Stimulated activated CD4-positive, alpha-beta T cell treated with anti-CD3 and anti-CD28 coated beads, Interleukin-15, amount 100 ng/mL, for 24 hours (primary cell): Measurements from ENCODE around the gene ACSL6.

Source experiments
- DNase-seq: peaks from one replicate; pipeline ENCODE4 v3.0.0-alpha.2; 2020

The ACSL6 gene

DNA sequence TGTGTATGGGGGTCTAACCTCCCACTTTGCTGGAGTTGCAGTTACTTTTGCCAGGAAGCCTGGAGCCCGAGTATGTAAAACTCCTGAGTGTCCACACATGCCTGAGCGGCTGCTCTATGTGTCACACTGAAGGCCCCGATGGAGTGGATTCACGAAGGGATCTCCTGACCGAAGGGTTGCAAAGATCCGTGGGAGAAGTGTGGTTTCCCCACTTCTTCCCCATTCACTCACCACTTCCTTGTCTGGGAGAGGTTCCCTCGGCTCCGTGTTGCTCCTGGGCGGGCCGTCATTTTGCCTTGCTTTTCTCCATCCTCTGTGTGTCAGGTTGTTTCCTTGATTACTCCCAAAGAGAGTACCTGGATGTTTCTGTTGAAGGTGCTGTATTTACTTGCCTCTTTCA, 32.7 kb upstream of the ACSL6 start:
- no peak for DNase-seq

DNA sequence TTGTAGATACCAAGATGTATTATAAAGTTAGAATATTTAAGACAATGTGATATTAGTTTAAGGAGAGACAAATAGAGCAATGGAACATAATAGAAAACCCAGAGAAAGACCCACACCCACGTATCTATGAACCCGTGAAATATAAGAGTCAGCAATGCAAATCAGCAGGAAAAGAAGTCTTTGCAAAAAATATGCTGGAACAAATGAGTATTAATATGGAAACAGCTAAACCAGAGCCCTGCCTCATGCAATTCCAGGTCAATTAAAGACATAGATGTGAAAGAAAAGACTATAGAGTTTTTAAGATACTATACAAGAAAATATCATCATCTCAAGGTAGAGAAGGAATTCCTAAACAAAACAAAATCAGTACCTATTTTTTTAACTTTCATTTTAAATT, 25.9 kb upstream of the ACSL6 start:
- DNase-seq: no peak

DNA sequence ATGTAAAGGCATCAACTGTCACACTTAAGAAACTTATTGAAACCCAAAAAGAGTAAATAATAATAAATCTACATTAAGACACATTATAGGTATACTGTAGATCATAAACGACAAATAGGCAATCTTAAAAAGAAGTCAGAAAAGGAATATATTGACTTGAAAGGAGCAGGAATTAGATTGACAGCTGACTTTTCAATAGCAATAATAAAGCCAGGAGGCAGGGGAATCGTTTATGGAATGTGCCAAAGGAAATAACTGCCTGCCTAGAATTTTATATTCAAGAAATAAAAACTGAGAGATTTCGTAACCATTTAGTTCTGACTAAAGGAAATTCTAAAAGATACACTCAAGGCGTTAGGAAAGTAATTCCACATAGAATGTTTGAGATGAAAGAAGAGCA, 21.7 kb upstream of the ACSL6 start:
- no peak for DNase-seq

DNA sequence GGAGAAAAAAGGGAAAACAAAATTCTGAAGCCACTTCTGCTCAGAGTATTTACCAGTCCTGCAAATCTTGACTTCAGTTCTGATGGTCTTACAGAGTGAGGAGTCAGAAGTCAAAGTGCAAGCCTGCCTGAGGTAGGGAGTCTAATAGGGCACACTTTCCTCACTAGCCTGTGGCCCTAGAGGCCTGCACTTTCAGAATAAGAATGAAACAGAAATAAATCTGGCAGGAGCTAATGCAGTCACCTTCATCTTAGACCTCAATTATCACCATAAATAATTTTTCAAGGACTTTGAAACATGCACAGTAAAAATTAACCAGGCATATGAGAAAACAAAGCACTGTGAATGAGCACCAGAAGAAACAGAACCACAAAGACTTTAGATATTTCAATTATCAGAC, 20.7 kb upstream of the ACSL6 start:
- DNase-seq: no peak

DNA sequence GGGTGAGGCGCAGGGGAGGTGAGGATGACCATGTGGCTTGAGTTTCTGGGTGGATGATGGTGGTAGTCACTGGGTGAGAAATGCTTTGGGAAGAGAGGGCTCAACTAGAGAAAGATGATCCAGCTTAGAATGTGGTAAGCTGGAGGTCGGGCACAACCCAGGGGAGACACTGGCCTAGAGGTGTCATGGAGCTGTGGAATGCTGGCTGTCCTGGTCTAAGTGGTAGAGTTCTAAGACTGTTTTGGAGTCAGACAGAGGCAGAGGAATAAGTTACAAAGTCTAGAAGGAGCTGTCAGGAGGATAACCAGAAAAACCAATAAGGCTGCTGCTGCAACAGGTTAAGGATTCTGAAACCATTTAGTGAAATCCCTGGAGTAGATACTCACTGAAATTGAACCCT, 19.2 kb upstream of the ACSL6 start:
- DNase-seq: no peak

DNA sequence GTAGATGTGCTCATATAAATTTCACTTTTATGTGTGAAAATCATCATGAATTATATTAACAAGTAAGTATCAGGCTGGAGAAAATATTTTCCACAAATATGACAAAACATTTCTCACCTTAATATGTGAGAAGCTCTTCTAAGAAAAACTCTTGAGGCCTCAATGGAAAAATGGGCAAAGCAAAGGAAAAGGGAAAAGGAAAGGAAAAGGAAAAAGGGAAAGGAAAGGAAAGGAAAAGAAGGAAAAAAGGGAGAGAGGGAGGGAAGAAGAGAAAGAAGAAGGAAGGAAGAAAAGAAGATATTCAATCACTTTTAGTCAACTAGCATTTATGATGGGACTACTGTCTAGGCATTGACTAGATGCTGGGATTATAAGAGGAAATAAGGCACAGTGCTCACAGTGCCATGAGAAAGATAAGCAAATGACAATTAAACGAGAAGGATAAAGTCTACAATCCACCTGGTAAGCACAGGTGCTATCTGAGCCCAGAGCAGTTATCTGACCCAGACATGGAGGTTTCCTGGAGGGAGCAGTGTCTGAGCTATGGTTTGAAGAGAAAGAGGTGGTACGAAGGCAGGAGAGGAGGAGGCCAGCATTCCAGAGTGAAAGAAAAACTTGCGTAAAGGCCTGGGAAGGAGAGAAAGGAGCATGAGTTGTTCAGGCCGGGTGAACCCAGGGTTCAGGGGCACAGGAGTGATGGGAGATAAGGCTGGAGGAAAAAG, 18.3 kb upstream of the ACSL6 start:
- no peak for DNase-seq

DNA sequence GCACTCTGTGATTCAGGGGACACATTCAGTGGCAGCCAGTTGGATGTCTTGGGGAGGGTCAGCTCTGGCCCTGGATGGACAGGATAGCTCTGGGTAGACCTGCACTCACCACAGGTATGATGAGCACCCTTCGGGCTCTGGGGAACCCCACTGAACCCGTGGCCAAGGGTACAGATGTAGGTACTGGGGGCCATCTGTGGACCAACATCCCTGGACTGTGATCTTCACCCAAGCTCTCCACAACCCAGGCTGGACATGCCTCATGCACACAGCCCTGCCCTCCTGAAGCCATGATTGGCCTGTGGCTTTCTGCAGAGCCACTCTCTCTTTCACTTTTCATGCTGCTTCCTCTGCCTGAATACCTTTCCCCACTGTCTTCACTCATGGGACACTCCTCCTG, 15.6 kb upstream of the ACSL6 start:
- DNase-seq: no peak

DNA sequence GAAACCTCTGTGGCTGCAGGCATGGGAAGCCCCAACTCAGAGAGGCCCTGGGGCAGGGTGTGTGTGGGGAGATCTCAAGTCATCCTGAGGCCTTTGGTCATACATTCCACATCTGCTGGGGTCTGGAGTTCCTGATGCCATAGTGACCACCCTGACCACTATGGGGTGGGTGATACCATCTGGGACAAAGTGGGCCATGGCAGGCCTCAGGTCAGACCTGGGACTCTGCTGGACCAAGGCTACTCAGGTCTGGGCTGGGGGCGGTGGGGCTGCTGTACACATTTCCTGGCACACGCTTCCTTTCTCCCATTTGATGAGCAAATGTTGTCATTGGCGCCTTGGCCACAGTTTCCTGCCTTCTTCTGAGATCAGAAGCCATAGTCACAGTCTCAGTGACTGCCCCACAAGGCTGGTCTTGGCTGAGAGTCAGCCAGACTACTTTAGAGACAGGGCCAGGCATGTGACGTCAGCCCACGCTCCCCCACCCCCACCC, 15.1 kb upstream of the ACSL6 start:
- peak; percentile 61 for DNase-seq

DNA sequence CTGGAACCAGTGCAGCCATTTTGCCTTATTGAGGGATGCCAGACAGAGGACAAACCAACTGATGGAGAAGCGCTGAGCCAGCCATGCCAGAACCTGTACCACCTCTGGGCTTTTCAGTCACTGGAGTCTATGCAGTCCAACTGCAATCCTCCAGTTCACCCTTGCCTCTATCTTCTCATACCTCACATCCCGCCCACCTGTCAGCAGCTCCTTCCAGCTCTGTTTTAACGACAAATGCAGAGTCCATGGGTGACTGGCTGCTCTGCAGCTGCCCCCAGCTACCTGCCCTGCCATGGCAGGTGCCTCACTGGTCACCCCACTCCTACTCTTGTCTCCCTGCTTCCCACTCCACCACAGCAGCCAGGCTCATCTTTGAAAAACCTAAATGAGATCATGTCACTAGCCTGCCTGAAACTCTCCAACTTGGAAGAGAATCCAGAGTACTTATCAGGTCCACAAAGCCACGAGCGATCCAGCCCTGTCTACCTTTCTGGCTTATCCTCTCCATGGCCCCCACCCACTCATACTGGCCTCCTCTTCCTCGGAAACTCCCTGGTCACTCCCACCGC, 14.0 kb upstream of the ACSL6 start:
- no peak for DNase-seq

DNA sequence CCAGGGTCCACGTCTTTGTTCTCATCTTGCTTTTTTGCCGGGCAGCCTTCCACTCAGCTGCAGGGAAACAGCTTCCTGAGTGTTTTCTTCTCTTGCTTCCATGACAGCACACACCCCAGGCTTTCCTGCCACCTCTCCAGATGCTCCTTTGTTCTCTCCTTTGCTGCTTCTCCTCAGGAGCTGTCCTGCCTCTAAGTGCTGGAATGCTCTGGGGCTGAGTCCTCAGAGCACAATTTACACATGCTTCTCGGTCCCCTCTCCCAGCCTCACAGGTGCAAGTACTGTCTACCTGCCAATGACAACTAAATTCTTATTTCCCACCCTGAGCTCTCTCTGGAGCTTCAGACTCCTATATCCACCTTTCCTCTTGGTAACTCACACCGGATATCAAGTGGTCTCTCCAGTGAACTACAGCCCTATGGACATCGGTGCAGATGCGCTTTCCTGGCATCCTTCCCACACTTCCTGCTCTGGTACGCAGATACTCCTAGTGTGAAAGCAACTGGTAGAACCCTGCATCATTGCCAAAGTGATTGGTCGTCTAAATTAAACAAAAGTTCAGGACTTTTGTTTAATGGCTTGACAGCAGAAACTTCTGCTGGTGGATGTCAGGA, 13.4 kb upstream of the ACSL6 start:
- no peak for DNase-seq

DNA sequence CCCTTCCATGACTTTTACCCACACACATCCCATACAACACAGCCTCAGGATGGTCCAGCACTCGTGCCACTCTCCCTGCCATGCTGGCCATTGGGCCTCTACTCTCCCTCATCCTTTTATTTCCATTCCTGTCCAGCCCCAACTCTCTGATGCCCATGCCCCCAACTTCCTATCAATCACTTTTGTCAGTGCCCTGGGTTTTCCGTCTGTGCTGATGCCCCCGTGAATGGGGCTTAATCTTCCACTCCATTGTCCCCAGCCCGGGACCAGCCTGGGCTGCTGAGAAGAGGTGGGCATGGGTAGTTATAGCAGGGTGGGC, 12.6 kb upstream of the ACSL6 start:
- no peak for DNase-seq

DNA sequence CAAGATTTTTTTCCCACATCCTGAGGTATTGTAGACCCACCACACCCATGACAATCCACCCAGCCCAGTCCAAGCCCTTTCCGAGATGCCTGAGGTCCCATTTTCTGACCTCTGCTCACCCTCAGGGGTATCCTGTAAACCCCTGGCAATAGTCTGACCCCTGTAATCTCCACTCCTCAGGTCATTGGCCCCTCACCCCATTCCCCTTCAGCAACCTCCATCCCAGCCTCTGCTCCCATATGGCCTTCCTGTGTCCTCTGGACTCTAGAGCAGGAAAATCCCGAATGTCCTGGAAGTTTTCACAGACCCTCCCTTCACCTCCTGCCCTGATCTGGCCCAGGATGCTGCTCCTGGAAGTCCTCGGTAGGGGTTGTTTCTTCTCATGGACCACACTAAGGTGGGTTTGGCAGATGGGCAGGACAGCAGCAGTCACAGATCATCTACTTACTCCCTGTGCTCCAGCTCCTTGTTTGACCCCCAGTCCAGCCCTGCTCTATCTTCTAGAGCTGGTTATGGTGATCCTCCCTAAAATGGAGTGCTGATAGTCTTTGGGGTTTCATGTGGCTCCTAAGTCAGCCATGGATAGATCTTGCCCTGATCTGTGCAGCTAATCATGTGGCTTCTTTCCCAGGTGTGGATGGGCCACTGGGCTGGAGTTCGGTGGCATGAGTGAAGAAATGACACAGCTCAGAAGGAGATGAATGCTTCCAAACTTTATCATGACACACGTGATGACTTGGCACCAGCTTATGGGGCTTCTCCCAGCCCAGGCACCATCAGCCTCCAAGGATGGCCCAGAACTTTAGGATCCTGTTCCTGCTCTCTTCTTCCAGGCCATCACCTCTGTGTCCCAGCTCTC, 12.0 kb upstream of the ACSL6 start:
- no peak for DNase-seq

DNA sequence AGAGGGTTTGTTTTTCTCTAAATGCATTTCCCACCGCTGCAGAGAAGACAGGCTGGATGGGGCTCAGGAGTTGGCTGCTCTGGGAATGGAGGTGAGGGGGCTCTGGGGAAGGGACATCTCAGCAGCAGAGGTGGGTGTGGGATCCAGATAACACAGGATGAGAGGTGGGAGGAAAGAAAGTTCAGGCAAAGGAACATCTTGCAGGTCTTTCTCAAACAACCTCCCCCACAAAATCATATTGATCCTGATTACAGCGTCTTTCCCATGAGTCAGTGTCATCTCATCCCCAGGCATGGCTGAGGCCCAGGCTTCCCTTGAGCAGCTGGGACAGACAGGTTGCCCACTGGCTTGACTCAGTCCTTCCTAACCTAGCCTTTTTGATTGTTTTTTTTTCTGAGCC, 11.3 kb upstream of the ACSL6 start:
- peak; percentile 77 for DNase-seq

DNA sequence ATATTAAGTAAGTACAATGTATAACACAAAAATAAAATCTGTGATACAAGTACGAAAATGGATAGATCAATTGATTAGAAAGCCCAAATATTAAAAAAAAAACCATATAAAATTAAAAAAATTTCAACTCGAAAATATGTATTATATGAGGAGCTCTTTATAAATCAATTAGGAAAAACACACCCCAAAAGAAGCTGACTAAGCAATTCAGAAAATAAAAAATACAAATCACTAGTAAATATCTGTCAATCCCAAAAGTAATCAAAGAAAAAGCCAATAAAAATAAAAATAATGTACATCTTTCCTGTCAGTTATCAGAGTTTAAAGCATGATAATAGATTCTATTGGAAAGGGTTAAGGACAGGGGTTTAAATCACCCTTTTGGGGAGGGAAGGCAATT, 10.2 kb upstream of the ACSL6 start:
- DNase-seq: no peak

DNA sequence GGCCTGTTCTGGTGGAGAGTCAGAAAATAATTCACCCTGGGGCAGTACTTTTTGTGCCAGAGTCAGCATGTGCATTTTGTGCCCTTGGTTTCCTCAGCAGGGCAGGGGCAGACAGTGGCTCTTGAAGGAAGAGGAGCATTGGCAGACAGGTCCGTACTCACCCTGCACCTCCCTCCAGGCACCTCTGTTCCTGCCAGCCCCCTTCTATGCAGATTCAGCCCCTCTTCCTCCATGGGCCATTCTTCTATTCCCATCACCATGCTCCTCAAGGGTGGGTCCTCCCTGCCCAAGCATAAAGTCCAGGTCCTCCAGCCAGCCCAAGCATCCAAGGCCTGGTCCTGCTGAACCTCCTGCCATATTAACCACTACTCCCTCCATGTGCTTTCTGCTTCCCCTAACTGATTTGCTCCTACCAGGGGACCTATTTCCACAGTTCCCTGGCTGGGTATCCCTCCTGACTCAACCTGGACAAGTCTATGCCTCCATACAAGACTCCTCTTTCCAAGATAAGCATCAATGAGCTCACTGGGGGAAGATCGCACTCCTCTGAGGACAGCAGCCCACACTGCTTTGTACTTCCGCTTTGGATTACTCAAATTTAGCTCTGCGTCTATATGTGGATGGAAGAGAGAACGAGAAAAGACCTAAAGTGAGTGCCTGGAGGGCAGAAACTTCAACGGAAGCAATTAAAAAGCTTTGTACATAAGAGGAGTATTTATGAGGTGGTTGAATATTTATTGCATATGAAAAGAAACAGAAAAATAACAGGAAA, 9.3 kb upstream of the ACSL6 start:
- DNase-seq: no peak

DNA sequence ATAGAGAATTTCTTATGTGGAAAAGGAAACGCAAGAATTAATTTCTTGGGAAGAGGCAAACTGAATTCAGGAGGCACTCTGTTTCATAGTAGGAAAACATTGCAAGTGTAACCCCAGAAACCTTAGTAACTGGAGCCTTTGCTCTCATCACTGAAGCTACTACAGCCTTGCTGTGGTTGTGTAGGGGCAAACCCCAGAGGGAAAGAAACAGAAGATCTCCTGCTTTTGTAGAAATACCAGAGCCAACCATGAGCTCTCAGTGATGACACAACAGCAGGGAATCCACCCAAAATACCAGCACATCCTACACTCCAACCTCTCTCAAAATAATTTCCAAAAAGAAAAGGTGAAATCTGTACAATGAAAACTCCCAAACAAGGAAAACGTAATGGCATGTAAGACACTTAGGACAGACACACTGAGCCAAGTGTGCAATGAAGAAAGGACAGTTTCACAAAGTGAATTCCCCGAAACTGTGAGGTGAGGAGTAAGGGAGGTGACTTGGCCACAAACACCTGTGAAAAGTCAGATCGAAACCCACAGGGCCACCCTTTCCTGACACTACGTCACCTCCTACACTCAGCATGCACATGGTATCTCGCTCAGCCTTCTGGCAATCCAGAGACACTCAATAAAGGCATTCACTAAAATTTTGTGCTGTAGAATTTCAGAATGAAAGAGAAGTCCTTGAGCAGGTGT, 8.5 kb upstream of the ACSL6 start:
- peak; percentile 84 for DNase-seq

DNA sequence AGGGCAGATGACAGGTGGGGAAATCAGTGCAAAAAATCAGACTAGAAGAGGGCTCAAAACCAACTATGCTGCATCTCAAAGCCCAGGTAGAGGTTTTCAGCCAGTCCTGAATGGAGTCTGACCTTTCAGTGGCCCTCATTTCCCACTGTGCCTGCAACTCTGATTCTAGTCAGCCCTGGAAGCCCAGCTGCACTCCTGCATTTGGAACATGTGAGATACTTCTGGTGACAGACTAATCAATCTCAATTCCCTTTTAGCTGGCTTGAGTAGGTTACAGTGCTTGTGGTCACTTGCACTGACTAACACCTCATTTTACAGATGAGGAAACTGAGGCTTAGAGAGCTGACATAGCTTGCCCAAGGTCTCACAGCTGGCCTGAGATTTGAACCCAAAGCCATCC, 7.9 kb upstream of the ACSL6 start:
- no peak for DNase-seq

DNA sequence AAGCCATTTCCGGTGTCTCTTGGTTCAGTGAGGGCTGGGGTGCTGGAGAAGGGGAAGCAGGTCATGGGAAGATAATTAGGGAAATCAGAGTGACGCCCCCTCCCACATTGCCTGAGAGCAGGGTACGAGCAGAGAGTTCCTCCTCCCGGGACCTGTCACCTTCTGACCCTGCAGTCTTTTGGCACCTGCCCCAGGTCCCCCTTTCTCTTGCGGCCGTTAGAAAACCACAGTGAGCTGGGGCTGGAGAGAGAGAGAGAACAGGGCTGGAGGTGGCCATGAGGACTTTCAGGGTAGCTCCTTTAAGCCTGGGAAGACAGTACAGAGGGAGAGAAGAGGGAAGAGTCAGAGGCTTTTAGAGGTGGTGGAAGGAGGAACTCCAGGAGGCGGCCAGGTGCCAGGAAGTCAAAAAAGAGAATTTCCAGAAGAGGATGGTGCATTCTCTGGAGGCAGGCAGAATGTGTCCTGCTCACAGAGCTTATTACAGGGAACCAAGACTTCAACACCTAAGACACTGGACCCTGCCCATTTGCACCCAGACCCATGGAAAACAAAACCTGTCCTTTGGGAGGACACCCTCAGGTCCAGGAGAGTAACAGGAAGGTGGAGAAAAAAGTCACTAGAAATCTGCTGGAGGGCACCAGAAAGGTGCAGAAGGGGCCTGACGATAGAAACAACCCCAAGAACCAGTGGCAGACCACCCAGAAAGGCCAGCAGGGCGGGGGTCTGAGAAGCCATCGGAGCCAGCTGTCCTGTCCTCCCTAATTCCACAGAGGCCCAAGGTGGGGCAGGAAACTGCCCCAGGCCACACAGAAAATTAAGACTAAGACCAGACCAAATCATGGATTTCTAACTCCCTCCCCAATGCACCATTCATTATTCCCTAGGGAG, 6.5 kb upstream of the ACSL6 start:
- no peak for DNase-seq

DNA sequence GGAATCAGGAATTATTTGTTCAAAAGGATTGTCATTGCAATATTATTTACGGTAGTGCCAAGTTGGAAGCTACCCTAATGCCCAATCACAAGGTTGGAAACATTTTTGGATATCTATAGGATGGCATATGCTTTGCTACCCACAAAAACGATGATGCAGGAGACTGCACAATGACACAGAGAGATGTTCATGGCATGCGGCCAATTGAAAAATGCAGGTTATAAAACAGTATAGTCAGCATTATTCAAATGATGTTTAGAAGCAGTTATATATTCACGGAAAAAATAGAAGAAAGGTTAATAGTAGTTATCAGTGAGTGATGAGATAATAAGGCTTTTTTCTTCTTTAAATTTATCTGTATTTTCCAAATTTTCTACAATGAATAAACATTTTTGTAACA, 5.9 kb upstream of the ACSL6 start:
- no peak for DNase-seq

DNA sequence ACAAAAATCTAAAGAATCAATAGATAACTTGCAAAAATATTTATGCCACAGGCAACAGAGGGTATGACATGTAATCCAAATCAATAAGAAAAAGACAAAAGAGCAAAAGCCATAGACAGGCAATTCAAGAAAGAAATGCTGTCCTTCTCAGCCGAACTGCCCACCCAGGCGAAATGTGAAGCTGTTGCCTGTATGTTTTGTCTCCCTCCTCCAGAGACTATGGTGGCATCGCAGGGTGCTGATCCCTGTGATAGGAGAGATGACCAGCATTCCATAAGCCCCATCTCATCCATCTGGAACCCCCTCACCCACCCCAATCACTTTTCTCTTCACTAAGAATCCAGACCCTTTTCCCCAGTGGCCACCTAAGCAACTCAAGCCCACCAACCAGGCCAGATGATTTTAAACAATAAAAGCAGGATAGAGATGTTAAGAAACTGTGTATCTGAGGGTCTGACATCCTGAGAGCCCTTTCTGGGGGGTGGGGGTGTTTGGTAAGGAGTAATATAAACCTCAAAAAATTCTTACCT, 5.3 kb upstream of the ACSL6 start:
- DNase-seq: no peak

DNA sequence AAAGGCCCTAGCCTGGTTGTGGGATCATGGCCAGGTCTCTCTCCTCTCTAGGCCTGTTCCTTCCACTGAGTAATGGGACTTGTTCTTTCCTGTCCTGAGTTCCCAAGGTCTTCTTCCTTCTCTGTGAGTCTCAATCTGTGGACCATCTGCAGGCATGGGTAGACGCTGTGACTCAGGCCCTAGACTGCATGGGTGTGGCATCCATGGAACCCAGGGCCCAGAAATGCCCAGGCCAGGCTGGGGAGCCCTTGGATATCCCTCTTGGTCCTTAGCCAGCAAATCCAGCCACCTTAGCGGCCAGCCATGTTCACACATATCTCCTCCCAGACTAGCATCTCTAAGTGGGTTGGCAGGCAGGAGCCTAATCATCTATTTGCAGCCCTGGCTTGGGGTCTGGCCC, 2.3 kb upstream of the ACSL6 start:
- DNase-seq: no peak
